Stimulated activated CD4-positive, alpha-beta T cell treated with anti-CD3 and anti-CD28 coated beads, Interleukin-4, amount 100 ng/mL, for 1 hour (primary cell): ENCODE results near the gene BLOC1S1.
"Not testable (repeated sequence)": the region's sequence is repeated elsewhere in the genome, so short reads cannot be mapped to it uniquely, and the experiment has no call there.

ENCODE experiments used
- DNase-seq: peaks from one replicate; pipeline ENCODE4 v3.0.0-alpha.2; 2020

Gene BLOC1S1

DNA sequence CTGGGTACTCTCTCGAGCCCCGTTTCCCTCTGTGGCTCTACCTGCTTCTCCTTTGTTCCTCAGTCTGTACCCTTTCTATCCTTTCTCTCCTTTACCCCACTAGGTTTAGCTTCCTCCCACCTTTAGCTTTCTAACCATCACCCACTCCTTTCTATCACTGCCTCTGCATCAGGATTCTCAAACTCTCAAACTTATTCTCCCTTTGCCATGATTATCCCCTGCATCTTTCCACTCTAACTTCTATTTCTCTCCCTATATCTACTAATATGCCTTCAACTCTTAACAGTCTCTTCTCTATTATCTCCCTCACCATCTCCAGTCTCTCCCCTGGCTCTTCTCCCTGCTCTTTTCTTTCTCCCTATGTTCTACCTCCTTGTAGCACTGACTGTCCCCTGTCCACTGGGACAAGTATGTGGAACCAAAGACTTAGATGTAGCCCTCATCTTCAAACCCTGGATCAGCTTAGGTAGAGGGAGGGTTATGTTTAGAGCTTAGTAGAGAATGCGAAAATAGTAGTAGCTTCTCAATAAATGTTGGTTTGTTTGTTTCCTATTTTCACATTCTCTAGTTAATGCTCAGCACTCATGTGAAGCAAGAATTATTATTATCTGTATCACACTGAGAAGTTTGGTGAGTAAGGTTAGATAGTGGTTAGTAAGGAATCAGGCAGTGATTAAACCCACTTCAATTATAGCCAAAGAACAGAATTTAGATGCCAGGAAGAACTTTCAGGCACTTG, 30.5 kb downstream of the BLOC1S1 start:
- no peak for DNase-seq

GRCh38 chr12:55746913-55747231, 31.0 kb downstream of the BLOC1S1 start:
- DNase-seq, result no peak

GRCh38 chr12:55748230-55748993, 32.6 kb downstream of the BLOC1S1 start:
- no peak for DNase-seq

- DNase-seq, result no peak
These were observed 39.4 kb downstream of the BLOC1S1 start for GRCh38 chr12:55755246-55755645.

GRCh38 chr12:55757701-55758100, 41.9 kb downstream of the BLOC1S1 start:
- no peak for DNase-seq

DNA sequence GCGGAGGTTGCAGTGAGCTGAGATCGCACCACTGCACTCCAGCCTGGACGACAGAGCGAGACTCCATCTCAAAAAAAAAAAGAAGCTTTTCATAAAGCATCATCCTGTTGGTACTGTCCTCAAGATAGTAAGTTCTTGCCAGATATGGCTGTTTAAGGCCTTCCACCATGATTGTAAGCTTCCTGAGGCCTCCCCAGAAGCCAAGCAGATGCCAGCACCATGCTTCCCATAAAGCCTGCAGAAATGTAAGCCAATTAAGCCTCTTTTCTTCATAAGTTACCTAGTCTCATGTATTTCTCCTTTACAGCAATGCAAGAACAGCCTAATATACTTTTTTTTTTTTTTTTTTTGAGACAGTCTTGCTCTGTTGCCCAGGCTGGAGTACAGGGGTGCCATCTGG, 42.7 kb downstream of the BLOC1S1 start:
- DNase-seq, result not testable (repeated sequence)

DNA sequence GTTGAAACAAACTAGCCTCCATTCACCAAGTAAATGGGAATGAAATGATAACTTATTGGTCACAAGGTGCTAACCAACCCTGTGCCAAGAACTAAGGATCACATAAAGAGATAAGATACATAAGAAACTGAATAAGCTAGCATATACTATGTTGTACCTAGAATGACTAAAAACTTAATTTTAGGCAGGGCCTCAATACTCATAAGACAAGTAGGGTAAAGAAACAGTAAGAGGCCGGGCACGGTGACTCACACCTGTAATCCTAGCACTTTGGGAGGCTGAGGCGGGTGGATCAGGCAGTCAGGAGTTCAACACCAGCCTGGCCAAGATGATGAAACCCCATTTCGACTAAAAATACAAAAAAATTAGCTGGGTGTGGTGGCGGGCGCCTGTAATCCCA, 44.8 kb downstream of the BLOC1S1 start:
- DNase-seq, result no peak

DNA sequence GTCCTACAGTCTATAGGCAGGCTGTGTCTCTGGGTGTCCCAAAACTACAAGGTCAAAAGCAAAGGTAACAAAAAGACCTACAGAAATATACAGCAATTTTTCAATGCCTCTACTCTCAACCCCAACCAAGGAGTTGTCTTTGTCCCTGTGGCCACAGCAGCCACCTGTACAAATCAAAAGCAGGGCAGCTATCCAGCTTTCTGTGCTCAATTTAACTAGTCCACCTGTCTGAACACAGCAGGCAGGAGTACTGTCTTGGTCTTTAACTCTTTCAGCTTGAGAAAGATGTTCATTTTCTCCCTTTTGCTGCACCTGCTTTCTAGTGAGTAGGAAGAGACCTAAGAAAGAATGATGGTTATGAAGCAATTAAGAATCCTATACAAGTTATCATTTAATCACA, 46.8 kb downstream of the BLOC1S1 start:
- DNase-seq, result no peak

DNA sequence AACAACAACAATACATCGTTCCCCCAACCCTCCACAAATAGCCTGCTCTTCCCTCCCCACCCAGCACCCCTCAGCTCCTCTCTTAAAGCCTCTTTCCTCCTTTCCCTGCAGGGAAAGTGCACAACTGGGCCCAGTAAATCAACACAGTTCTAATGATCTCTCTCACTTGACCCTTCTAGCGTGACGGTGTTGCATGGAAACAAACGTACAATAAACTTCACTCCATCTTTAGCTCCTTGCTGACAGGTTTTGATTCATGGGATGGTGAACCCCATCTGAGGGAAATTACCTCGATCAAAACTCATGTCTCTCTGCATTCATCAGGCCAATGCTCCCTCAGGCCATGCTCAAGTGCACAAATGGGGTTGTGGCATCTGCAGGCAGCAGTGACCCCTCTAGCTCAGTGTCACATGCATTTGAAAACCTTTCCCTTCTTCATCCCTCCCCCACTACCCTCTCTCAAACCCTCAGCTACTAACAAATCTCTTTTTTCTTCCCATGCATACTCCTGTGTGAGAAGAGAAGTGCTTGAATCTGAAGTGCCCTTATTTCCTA, 50.0 kb downstream of the BLOC1S1 start:
- DNase-seq, result no peak

- no peak for DNase-seq
These were observed 51.3 kb downstream of the BLOC1S1 start for GRCh38 chr12:55767156-55767555.
